ENCODE measurements around the gene OLFM2.
A peak's percentile ranks its signal among the peaks of the same experiment; 100 is the strongest.

OLFM2 gene

GRCh38 chr19:9865732-9866501 lies 70.4 kb downstream of the OLFM2 start:
- peaks cover 56% of the 10 kb centered on the region for H3K4me1 Mint-ChIP-seq
- DNase-seq (no peak), ATAC-seq (peak; percentile 66)
- H3K27me3 Mint-ChIP-seq = no peaks in the 10 kb centered on the region
- no peak overlapping the region for H3K4me3 Mint-ChIP-seq
- H3K27ac Mint-ChIP-seq = no peak overlapping the region
- no peaks in the 10 kb centered on the region for H3K9me3 Mint-ChIP-seq

DNA sequence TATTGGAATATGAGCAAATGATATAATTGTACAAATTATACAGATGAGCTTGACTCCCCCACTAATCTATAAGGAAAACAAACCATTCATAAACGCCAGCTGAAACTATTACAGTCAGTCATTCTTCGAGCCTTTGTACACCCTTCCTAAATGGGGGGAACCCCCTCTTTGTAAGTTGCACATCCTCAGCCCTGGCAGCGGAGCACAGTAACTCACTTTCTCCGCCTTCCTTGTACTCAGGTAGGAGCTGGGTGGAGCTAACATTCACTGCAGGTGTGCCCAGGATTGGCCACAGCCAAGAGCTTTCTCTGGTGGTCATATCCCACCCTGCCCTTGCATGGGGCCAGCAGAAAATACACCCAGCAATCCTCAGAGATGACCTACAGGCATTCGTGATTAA lies 72.6 kb downstream of the OLFM2 start:
- Mint-ChIP-seq H3K4me3 (peak overlapping the region; percentile 74 to 75), H3K4me1 (peaks cover 78% of the 10 kb centered on the region), H3K9me3 (no peaks in the 10 kb centered on the region), H3K27me3 (no peaks in the 10 kb centered on the region), H3K27ac (peak overlapping the region in 1 of 2 donors; percentile 88)
- peak; percentile 87 for ATAC-seq
- DNase-seq = no peak

GRCh38 chr19:9862938-9863337 lies 73.4 kb downstream of the OLFM2 start:
- no peak for DNase-seq
- no peaks in the 10 kb centered on the region for H3K9me3 Mint-ChIP-seq
- ATAC-seq = peak; percentile 33
- peak overlapping the region; percentile 74 to 75 for H3K4me3 Mint-ChIP-seq
- H3K27me3 Mint-ChIP-seq = no peaks in the 10 kb centered on the region
- H3K27ac Mint-ChIP-seq = peak overlapping the region; percentile 79 to 88
- peaks cover 86% of the 10 kb centered on the region for H3K4me1 Mint-ChIP-seq

GRCh38 chr19:9861503-9861902 lies 74.8 kb downstream of the OLFM2 start:
- DNase-seq = no peak
- Mint-ChIP-seq H3K4me3 (peak overlapping the region in 1 of 2 donors; percentile 36), H3K9me3 (no peaks in the 10 kb centered on the region), H3K27me3 (no peaks in the 10 kb centered on the region), H3K27ac (peak overlapping the region in 1 of 2 donors; percentile 54), H3K4me1 (peaks cover 96% of the 10 kb centered on the region)
- ATAC-seq = no peak

DNA sequence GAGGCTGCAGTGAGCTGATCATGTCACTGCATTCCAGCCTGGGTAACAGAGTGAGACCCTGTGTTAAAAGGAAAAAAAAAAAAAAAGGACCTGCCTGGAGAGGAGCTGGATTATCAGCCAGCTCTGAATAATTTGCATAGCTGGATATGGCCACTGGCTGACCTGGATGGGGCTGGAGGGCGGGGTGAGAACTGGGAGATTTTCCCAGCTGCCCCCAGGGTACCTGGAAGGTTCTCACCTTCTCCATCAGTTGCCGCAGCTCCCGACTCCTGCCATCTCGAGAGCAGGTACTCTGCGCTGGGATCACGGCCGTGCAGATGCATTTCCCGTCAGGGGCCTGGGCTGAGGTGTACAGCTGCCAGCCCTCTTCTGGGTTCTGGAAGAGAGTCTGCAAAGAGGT lies 75.9 kb downstream of the OLFM2 start:
- H3K4me3 Mint-ChIP-seq = no peak overlapping the region
- ATAC-seq = no peak
- no peak overlapping the region for H3K27ac Mint-ChIP-seq
- DNase-seq = no peak
- H3K4me1 Mint-ChIP-seq = peaks cover 93% of the 10 kb centered on the region
- no peaks in the 10 kb centered on the region for H3K9me3 Mint-ChIP-seq
- H3K27me3 Mint-ChIP-seq = no peaks in the 10 kb centered on the region

GRCh38 chr19:9858766-9859165 lies 77.5 kb downstream of the OLFM2 start:
- DNase-seq (no peak), ATAC-seq (no peak)
- Mint-ChIP-seq H3K27me3 (no peaks in the 10 kb centered on the region), H3K27ac (peak overlapping the region; percentile 56 to 90), H3K9me3 (no peaks in the 10 kb centered on the region), H3K4me3 (peak overlapping the region in 1 of 2 donors; percentile 75), H3K4me1 (peaks cover 78% of the 10 kb centered on the region)

GRCh38 chr19:9857920-9858746 lies 78.2 kb downstream of the OLFM2 start:
- Mint-ChIP-seq H3K4me1 (peaks cover 72% of the 10 kb centered on the region), H3K27me3 (no peaks in the 10 kb centered on the region), H3K4me3 (peak overlapping the region; percentile 75 to 79), H3K9me3 (no peaks in the 10 kb centered on the region), H3K27ac (peak overlapping the region; percentile 85 to 90)
- no peak for DNase-seq
- peak; percentile 84 for ATAC-seq

DNA sequence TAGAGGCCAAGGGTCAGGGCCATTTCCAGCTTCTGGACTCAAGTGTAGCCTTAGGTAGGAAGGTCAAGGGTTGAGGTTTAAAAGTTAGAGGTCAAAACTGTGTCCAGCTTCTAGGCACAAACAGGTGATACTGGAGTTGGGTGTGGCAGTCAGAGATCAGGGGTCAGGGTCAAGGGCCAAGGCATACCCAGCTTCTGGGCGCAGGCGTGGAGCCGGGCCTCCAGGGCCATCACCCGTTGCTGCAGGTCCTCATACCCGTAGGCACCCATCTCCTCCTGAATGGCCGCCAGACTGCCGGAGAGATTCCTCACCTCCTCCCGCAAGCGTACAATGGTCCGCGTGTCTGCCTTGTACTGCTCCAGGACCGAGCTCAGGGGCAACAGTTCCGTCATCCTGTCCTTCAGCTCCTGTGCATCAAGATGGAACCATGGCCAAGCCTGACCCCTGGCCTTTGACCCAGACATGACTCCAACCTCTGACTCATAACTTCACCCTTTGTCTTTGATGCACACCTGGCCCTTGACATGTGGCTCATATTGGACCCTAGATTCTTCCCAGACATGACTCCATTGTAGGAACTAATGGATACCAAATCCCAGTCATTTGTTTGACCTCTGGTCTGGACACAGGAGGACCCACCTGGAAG lies 79.1 kb downstream of the OLFM2 start:
- peak overlapping the region in 1 of 2 donors; percentile 75 for H3K4me3 Mint-ChIP-seq
- H3K4me1 Mint-ChIP-seq = peaks cover 70% of the 10 kb centered on the region
- H3K27ac Mint-ChIP-seq = peak overlapping the region in 1 of 2 donors; percentile 89
- no peaks in the 10 kb centered on the region for H3K9me3 Mint-ChIP-seq
- no peaks in the 10 kb centered on the region for H3K27me3 Mint-ChIP-seq
- DNase-seq (no peak), ATAC-seq (no peak)

- DNase-seq (no peak), ATAC-seq (no peak)
- Mint-ChIP-seq H3K27ac (peak overlapping the region in 1 of 2 donors; percentile 89), H3K4me3 (peak overlapping the region in 1 of 2 donors; percentile 22), H3K27me3 (no peaks in the 10 kb centered on the region), H3K9me3 (no peaks in the 10 kb centered on the region), H3K4me1 (peaks cover 64% of the 10 kb centered on the region)
Observed at GRCh38 chr19:9856609-9857008, 79.7 kb downstream of the OLFM2 start.

- ATAC-seq = no peak
- Mint-ChIP-seq H3K27ac (peak overlapping the region; percentile 8 to 79), H3K9me3 (no peaks in the 10 kb centered on the region), H3K4me1 (peaks cover 42% of the 10 kb centered on the region), H3K4me3 (no peak overlapping the region), H3K27me3 (no peaks in the 10 kb centered on the region)
- DNase-seq = no peak
Observed at GRCh38 chr19:9854282-9854846, 82.0 kb downstream of the OLFM2 start.

DNA sequence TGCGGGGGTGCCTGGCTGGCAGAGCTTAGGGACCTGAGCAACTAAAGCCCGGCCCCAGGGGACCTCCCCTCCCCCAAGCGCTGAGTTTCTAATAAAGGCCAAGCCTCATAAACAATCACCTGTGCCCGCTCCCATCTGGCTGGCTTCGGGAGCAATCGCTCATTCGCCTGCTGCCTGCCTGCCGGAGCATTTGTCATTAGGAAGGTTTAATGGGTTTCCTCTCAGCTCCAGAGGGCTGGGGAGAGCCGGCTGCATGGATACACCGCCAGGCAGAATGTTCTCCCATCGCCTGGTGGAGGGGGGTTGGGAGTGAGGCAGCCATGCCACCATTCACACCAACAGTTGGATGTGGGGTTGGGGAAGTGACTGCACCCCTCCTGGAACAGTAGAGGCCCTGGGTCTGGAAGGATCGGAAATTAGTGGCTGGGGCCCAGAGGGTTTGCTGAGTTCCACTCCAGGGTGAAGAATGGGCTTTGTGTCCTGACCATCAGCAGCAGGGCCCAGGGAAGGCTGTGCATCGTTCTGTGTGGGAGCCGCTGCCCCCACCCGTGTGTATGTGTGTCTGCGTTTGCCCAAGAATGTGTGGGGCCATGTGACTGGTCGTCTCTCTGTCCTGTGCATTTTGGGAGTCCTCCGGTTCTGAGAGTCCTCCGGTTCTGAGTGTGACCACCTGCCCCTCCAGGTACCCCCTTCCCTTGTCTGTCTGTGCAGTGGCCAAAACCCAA lies 85.9 kb downstream of the OLFM2 start:
- ATAC-seq (no peak), DNase-seq (no peak)
- Mint-ChIP-seq H3K9me3 (no peaks in the 10 kb centered on the region), H3K27me3 (no peaks in the 10 kb centered on the region), H3K4me1 (peaks cover 40% of the 10 kb centered on the region), H3K27ac (peak overlapping the region in 1 of 2 donors; percentile 55), H3K4me3 (no peak overlapping the region)

DNA sequence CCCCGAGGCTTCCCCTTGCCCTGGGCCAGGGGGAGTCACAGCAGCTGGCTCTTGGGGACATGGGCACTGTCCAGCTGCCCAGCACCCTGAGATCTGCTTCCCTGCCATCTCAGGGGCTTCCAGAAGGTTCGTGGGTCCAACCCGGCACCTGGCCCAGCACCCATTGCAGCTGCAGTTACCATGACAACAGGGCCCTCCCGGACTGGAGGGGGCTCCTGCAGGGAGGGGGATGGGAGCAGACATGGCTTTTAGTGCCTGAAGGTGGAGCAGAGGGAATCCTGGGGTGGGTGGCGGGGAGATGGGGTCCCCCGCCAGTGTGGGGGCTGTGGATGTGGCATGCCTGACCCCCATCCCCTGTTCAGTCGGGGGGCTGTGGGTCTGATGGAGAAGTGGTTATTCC lies 86.5 kb downstream of the OLFM2 start:
- DNase-seq (no peak), ATAC-seq (no peak)
- Mint-ChIP-seq H3K9me3 (no peaks in the 10 kb centered on the region), H3K27me3 (no peaks in the 10 kb centered on the region), H3K4me1 (peaks cover 46% of the 10 kb centered on the region), H3K27ac (no peak overlapping the region), H3K4me3 (no peak overlapping the region)

DNA sequence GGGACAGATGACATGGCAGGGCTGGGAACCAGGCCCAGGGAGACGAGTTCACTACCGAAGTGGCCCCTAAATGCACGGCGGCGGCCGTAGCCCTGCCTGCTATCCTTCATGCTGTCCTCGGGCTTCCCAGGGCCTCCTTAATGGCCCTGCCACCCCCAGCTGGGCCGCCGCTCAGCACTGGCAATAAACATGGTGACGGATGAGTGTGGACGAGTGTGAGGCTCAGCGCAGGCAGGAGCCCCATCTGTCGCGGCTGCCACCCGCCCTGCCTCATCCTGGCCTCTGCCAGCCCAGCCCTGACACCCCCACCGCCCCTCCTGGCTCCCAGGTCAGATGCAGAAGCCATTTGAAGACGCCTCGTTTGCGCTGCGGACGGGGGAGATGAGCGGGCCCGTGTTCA lies 87.6 kb downstream of the OLFM2 start:
- H3K4me3 Mint-ChIP-seq = no peak overlapping the region
- DNase-seq = no peak
- peaks cover 46% of the 10 kb centered on the region for H3K4me1 Mint-ChIP-seq
- H3K9me3 Mint-ChIP-seq = no peaks in the 10 kb centered on the region
- H3K27ac Mint-ChIP-seq = no peak overlapping the region
- no peak for ATAC-seq
- H3K27me3 Mint-ChIP-seq = no peaks in the 10 kb centered on the region

DNA sequence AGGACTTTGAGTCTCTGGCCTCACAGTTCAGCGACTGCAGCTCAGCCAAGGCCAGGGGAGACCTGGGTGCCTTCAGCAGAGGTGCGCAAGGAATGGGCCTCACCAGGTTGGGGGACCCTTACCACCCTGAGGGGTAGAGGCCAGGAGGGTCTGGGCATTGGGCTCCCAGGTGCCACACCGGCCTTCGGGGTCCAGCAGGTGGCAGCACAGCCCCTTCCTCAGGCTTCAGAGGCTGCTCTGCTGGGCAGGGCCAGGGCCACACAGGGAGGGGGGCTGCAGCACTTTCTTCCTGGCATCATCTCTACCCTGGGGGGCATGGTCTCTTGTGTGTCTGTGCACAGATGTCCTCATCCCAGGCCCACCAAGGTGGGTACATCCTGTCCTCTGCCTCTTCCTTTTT lies 88.3 kb downstream of the OLFM2 start:
- H3K27ac Mint-ChIP-seq = no peak overlapping the region
- no peak overlapping the region for H3K4me3 Mint-ChIP-seq
- ATAC-seq (peak; percentile 42), DNase-seq (no peak)
- no peaks in the 10 kb centered on the region for H3K9me3 Mint-ChIP-seq
- H3K4me1 Mint-ChIP-seq = peaks cover 46% of the 10 kb centered on the region
- H3K27me3 Mint-ChIP-seq = no peaks in the 10 kb centered on the region

All from stimulated activated naive CD8-positive, alpha-beta T cell treated with anti-CD3 and anti-CD28 coated beads, Interleukin-15, amount 100 ng/mL, for 72 hours (primary cell).